SK-N-SH treated with all-trans-retinoic acid at 6 μM for 48 hours (cell line): ENCODE measurements around the gene DPM2.

Experiments used
- ARNTL ChIP-seq: fragments of 450-650 bp; formaldehyde crosslinking; IDR thresholded peaks from 2 replicates; pipeline ENCODE4 v1.5.0; 2020; ENCODE audit warnings: low read depth, mild to moderate bottlenecking, moderate library complexity, borderline replicate concordance
- CSDC2 ChIP-seq: fragments of 250-450 bp; sonication (Bioruptor Pico); IDR thresholded peaks from 2 replicates; pipeline ENCODE4 v1.5.0; 2020; ENCODE audit warnings: mild to moderate bottlenecking, moderate library complexity
- ESRRG ChIP-seq: fragments of 250-450 bp; sonication (Bioruptor Pico); IDR thresholded peaks from 2 replicates; pipeline ENCODE4 v1.6.1; 2021; ENCODE audit warnings: mild to moderate bottlenecking
- ISL1 ChIP-seq: fragments of 250-450 bp; sonication (Bioruptor Pico); IDR thresholded peaks from 2 replicates; pipeline ENCODE4 v2.1.2; 2022; ENCODE audit warnings: mild to moderate bottlenecking, moderate library complexity
- TCF4 ChIP-seq: fragments of 250-450 bp; sonication (Bioruptor Pico); IDR thresholded peaks from 2 replicates; pipeline ENCODE4 v1.8.0; 2021; ENCODE audit warnings: mild to moderate bottlenecking, moderate library complexity, borderline replicate concordance
- TSHZ2 ChIP-seq: fragments of 250-450 bp; sonication (Bioruptor Pico); IDR thresholded peaks from 2 replicates; pipeline ENCODE4 v1.5.0; 2020; ENCODE audit warnings: mild to moderate bottlenecking, moderate library complexity
- ZFP3 ChIP-seq: fragments of 250-450 bp; sonication (Bioruptor Pico); IDR thresholded peaks from 2 replicates; pipeline ENCODE4 v1.5.0; 2020; ENCODE audit warnings: mild to moderate bottlenecking, moderate library complexity
- ZNF565 ChIP-seq: fragments of 450-650 bp; formaldehyde crosslinking; conservative IDR thresholded peaks from 2 replicates; pipeline ENCODE4 v1.5.0; 2020; ENCODE audit warnings: low read depth, mild to moderate bottlenecking, moderate library complexity
- TF ChIP-seq, protein P1 (sequence below): fragments of 250-450 bp; sonication (Bioruptor Pico); IDR thresholded peaks from 2 replicates; pipeline ENCODE4 v1.5.1; 2020; ENCODE audit warnings: low read depth, mild to moderate bottlenecking, moderate library complexity

DNA sequence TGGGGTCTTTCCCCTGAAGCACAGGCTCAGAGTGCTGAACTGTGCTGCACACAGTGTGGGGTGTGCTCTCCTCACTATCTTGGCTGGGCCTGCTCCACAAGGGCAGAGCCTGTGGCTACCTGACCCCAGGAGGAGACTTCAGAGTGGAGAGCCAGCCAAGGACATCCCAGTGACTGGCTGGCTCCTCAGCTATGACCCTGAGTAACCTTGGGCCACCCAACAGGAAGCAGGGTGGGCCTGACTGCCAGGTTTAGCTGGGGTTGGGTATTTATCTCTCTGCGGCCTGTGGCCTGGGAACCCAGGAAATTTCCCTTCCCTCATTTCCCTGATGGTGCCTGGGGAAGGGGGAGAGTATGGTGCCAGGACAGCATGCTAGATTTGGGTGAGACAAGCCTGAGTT is 45.3 kb upstream of the DPM2 start:
- TF ChIP-seq TSHZ2: no peak
- no peak for TF ChIP-seq ZNF565 (CRISPR knock-in tag)
- TF ChIP-seq ZFP3 (CRISPR knock-in tag): no peak
- no peak for TF ChIP-seq ISL1 (CRISPR knock-in tag)
- TF ChIP-seq ARNTL (CRISPR knock-in tag): no peak
- TF ChIP-seq, protein P1, sequence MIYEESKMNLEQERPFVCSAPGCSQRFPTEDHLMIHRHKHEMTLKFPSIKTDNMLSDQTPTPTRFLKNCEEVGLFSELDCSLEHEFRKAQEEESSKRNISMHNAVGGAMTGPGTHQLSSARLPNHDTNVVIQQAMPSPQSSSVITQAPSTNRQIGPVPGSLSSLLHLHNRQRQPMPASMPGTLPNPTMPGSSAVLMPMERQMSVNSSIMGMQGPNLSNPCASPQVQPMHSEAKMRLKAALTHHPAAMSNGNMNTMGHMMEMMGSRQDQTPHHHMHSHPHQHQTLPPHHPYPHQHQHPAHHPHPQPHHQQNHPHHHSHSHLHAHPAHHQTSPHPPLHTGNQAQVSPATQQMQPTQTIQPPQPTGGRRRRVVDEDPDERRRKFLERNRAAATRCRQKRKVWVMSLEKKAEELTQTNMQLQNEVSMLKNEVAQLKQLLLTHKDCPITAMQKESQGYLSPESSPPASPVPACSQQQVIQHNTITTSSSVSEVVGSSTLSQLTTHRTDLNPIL: no peak
- no peak for TF ChIP-seq ESRRG (CRISPR knock-in tag)
- TF ChIP-seq TCF4 (CRISPR knock-in tag): no peak
- TF ChIP-seq CSDC2 (CRISPR knock-in tag): no peak
